ENCODE data around the gene ZNF653. TPM values are rescaled to one million over a fixed set of nuclear protein-coding genes. Genes with fewer than 3 reads are reported as not detected.

Gene ZNF653
- polyA plus RNA-seq, 2 of the 4 experiments (the other 2 are of a cell fraction), result 2.9 to 4.2 TPM

DNA sequence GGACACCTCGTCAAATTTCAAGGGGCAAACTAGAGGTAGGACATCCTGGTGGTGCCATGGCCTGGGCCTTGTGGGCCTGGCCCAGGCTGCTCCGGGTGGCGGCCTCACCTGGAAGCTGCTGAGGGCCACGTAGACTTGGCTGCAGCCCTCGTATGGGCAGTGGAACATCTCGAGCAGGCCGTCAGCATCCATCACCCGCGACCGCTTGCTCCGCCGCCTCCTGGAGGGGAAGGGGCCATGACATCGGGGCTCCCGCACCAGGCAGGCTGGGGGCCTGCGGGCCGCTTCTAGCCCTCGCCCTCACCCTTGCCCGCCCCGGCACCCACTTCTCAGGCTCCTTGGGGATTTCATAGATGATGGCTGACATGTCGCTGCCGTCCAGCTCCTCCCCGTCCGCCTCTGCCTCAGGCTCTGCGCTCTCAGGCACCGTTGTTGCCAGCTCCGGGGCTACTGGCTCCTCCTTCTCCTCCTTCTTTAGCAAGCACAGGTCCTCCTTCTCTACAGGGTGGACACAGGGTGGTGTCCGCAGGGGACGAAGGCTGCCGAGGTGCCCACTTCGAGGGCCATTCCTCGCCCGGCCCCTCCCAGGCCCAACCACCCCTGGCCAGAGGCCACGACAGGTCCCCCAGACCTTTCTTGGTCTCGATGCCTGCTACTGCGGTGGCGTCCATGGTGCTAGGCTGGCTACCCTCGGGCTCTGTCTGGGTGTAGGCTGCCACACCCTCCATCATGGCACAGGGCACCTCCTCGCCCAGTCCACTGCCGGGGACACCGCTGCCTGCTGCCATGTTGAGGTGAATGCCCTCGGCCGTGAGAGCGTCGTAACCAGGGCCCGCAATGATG lies 18.8 kb downstream of the ZNF653 start:
- no peak overlapping the region for H3K4me3 ChIP-seq
- 94% methylated on average over 22 of the region's 45 CpGs for WGBS (ENCODE audit: missing lambda C conversion rate)
- 0 out of 3 replicates have a peak, but pooled peaks cover 3% of the 10 kb centered on the region for H3K4me1 ChIP-seq
- H3K27ac ChIP-seq, result no peak overlapping the region
- TF ChIP-seq, protein P1, sequence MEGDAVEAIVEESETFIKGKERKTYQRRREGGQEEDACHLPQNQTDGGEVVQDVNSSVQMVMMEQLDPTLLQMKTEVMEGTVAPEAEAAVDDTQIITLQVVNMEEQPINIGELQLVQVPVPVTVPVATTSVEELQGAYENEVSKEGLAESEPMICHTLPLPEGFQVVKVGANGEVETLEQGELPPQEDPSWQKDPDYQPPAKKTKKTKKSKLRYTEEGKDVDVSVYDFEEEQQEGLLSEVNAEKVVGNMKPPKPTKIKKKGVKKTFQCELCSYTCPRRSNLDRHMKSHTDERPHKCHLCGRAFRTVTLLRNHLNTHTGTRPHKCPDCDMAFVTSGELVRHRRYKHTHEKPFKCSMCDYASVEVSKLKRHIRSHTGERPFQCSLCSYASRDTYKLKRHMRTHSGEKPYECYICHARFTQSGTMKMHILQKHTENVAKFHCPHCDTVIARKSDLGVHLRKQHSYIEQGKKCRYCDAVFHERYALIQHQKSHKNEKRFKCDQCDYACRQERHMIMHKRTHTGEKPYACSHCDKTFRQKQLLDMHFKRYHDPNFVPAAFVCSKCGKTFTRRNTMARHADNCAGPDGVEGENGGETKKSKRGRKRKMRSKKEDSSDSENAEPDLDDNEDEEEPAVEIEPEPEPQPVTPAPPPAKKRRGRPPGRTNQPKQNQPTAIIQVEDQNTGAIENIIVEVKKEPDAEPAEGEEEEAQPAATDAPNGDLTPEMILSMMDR (IDR thresholded peaks at IDR 0.05), result no peak
- TF ChIP-seq HEYL (CRISPR knock-in tag; IDR thresholded peaks at IDR 0.05), result no peak
- no peak for TF ChIP-seq FOSB (CRISPR knock-in tag; IDR thresholded peaks at IDR 0.05)
- CTCF ChIA-PET, result interaction anchor here (4.1 kb wide), 1 partner anchor 9 kb away, joined by 16 read pairs; no protein-coding TSS in a partner anchor
- ATAC-seq (no peak), DNase-seq (ENCODE audit: low read depth in 1 of 2, low spot score in 1 of 2) (no peak), FAIRE-seq (no peak)
- no peaks in the 10 kb centered on the region for H3K9me3 ChIP-seq
- H3K4me2 ChIP-seq, result no peak overlapping the region
- POLR2A ChIA-PET, result no interaction called here

- POLR2A ChIA-PET, result no interaction called here
- H3K4me3 ChIP-seq, result no peak overlapping the region
- H3K4me1 ChIP-seq, result 0 out of 3 replicates have a peak, but pooled peaks cover 3% of the 10 kb centered on the region
- H3K4me2 ChIP-seq, result no peak overlapping the region
- DNase-seq (ENCODE audit: low read depth in 1 of 2, low spot score in 1 of 2) (no peak), ATAC-seq (no peak), FAIRE-seq (no peak)
- no peak overlapping the region for H3K27ac ChIP-seq
- 93% methylated on average over 6 of the region's 13 CpGs for WGBS (ENCODE audit: missing lambda C conversion rate)
- TF ChIP-seq HEYL (CRISPR knock-in tag; IDR thresholded peaks at IDR 0.05) (no peak), FOSB (CRISPR knock-in tag; IDR thresholded peaks at IDR 0.05) (no peak)
- no peaks in the 10 kb centered on the region for H3K9me3 ChIP-seq
- CTCF ChIA-PET, result interaction anchor here (0.5 to 4.1 kb wide), 6 partner anchors 11 to 270 kb away, joined by 3 to 16 read pairs (median 3); partner anchors contain the start of genes ECSIT and SWSAP1
Observed at GRCh38 chr19:11485245-11485837, 20.3 kb downstream of the ZNF653 start.

DNA sequence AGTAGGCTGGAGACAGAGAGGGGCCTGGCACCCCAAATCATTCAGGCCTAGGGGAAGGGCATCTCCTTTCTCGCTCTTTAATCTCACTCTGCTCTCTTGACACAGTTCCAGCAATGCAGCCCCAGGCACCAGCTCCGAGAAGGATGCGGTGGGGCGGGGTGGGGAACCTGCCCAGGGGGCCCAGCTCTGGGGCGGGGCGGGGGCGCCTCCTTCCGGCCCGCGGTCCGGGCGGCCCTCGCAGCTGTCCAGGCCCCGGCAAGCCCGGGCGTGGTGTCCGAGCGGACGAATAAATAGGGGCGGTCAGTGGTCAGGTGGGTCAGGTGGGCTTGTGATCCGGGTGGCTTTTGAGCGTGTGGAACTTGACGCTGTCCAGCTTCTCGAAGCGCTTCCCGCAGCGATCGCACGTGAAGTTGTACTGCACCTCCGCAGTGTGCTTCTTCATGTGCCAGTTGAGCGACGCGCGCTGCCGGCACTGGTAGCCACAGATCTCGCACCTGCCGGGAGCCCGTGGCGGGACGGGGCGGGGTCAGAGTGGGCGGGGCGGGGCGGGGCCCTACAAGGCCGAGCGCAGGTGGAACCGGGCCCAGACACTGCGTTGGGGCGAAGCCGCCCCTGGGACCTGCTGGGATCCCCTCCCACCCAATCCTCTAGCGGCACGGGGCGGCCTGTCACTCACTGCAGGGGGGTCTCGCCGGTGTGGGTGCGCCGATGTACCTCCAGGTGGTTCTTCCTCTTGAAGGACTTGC lies 22.1 kb downstream of the ZNF653 start:
- DNase-seq (ENCODE audit: low read depth in 1 of 2, low spot score in 1 of 2), result no peak
- no peak for TF ChIP-seq MAFK (IDR thresholded peaks at IDR 0.05; ENCODE audit: partially characterized antibody)
- no peak for TF ChIP-seq CEBPB (IDR thresholded peaks at IDR 0.05)
- no peak for TF ChIP-seq NPAS2 (CRISPR knock-in tag; IDR thresholded peaks at IDR 0.05; ENCODE audit: borderline replicate concordance)
- TF ChIP-seq KDM5A (IDR thresholded peaks at IDR 0.05), result no peak
- TF ChIP-seq HES2 (IDR thresholded peaks at IDR 0.05), result no peak
- TF ChIP-seq HDAC2 (IDR thresholded peaks at IDR 0.05), result no peak
- no peak for TF ChIP-seq EP300 (IDR thresholded peaks at IDR 0.05)
- TF ChIP-seq POLR2A (IDR thresholded peaks at IDR 0.05; ENCODE audit: low read length), result no peak
- no peak for TF ChIP-seq E2F6 (IDR thresholded peaks at IDR 0.05; ENCODE audit: borderline replicate concordance, low read depth)
- no peak for TF ChIP-seq FOXS1 (CRISPR knock-in tag; IDR thresholded peaks at IDR 0.05)
- TF ChIP-seq MAX (IDR thresholded peaks at IDR 0.05), result no peak
- TF ChIP-seq CBX2 (IDR thresholded peaks at IDR 0.05; ENCODE audit: borderline replicate concordance, low read depth), result no peak
- no peak for TF ChIP-seq ZNF302 (CRISPR knock-in tag; IDR thresholded peaks at IDR 0.05)
- no peak overlapping the region for H3K4me2 ChIP-seq
- H3K4me3 ChIP-seq, result no peak overlapping the region
- ATAC-seq, result no peak
- no peak overlapping the region for H3K27ac ChIP-seq
- 85% methylated on average over 13 of the region's 57 CpGs for WGBS (ENCODE audit: missing lambda C conversion rate)
- CTCF ChIA-PET, result interaction anchor here (0.5 to 3.6 kb wide), 48 partner anchors 7 to 533 kb away, joined by 3 to 50 read pairs (median 4); partner anchors contain the start of genes EPOR, SWSAP1 and TSPAN16
- no peak for FAIRE-seq
- H3K4me1 ChIP-seq, result 0 out of 3 replicates have a peak, but pooled peaks cover 3% of the 10 kb centered on the region
- POLR2A ChIA-PET, result no interaction called here
- no peaks in the 10 kb centered on the region for H3K9me3 ChIP-seq
